GM23338 (cell line): ENCODE results near the gene RBBP4. TPM values are rescaled to one million over a fixed set of nuclear protein-coding genes. Genes with fewer than 3 reads are reported as not detected.

Experiments
- ATAC-seq: fragments of 200-7000 bp; cut with Tn5 transposase; 3 replicates; pipeline ENCODE4 v1.9.1; 2020
- DNase-seq: peaks from one replicate; pipeline ENCODE4 v3.0.0-alpha.2; 2015; ENCODE audit warnings: low spot score
- H2AFZ ChIP-seq: fragments of 200-600 bp; sonication (generic); 2 replicates; pipeline ENCODE4 v1.8.0; 2016; ENCODE audit warnings: antibody characterized with exemption, mild to moderate bottlenecking, moderate library complexity
- H3F3A ChIP-seq: fragments of 200-600 bp; sonication (generic); replicated peaks from 2 replicates; pipeline ENCODE4 v1.8.0; 2017; ENCODE audit warnings: antibody characterized with exemption, mixed run types, low read depth
- H3K27ac ChIP-seq: fragments of 200-600 bp; sonication (generic); 2 replicates; pipeline ENCODE4 v1.6.1; 2016; ENCODE audit warnings: low read depth
- H3K27me3 ChIP-seq: fragments of 200-600 bp; sonication (generic); 2 replicates; pipeline ENCODE4 v1.8.0; 2016; ENCODE audit warnings: mild to moderate bottlenecking, mixed run types, moderate library complexity; ENCODE audit not compliant: insufficient read depth
- H3K36me3 ChIP-seq: fragments of 200-600 bp; sonication (generic); 2 replicates; pipeline ENCODE4 v1.8.0; 2016; ENCODE audit warnings: mild to moderate bottlenecking; ENCODE audit not compliant: insufficient read depth
- H3K4me1 ChIP-seq: fragments of 200-600 bp; sonication (generic); 2 replicates; pipeline ENCODE4 v1.8.0; 2016; ENCODE audit warnings: mild to moderate bottlenecking, moderate library complexity; ENCODE audit not compliant: insufficient read depth
- H3K4me2 ChIP-seq: fragments of 200-600 bp; sonication (generic); 2 replicates; pipeline ENCODE4 v1.7.1; 2017; ENCODE audit warnings: mixed run types
- H3K4me3 ChIP-seq: fragments of 200-600 bp; sonication (generic); 2 replicates; pipeline ENCODE4 v1.6.1; 2016; ENCODE audit warnings: mixed run types
- H3K79me2 ChIP-seq: fragments of 200-600 bp; sonication (generic); replicated peaks from 2 replicates; pipeline ENCODE4 v1.8.0; 2017; ENCODE audit warnings: mild to moderate bottlenecking; ENCODE audit not compliant: insufficient read depth
- H3K9me2 ChIP-seq: fragments of 200-600 bp; sonication (generic); 2 replicates; pipeline ENCODE4 v1.8.0; 2017; ENCODE audit not compliant: insufficient read depth
- H4K20me1 ChIP-seq: fragments of 200-600 bp; sonication (generic); replicated peaks from 2 replicates; pipeline ENCODE4 v1.8.0; 2017; ENCODE audit warnings: mild to moderate bottlenecking; ENCODE audit not compliant: insufficient read depth
- H3K27ac Mint-ChIP-seq: 2 replicates; pipeline ENCODE4 v1.8.0; 2020; ENCODE audit warnings: inconsistent platforms, mild to moderate bottlenecking, moderate library complexity, mixed read lengths
- H3K27me3 Mint-ChIP-seq: 3 replicates; pipeline ENCODE4 v1.8.0; 2022; ENCODE audit warnings: low read depth, mild to moderate bottlenecking, moderate library complexity, mixed read lengths, inconsistent platforms; ENCODE audit not compliant: insufficient read depth, poor library complexity
- H3K36me3 Mint-ChIP-seq: 3 replicates; pipeline ENCODE4 v1.8.0; 2021; ENCODE audit warnings: low read depth, mild to moderate bottlenecking, inconsistent platforms, moderate library complexity, mixed read lengths
- H3K4me1 Mint-ChIP-seq: 3 replicates; pipeline ENCODE4 v1.8.0; 2020; ENCODE audit warnings: mild to moderate bottlenecking, inconsistent platforms, mixed read lengths
- H3K4me3 Mint-ChIP-seq: 3 replicates; pipeline ENCODE4 v1.8.0; 2021; ENCODE audit warnings: moderate library complexity, mild to moderate bottlenecking, inconsistent platforms, mixed read lengths
- H3K9me3 Mint-ChIP-seq: 3 replicates; pipeline ENCODE4 v1.8.0; 2020; ENCODE audit warnings: moderate library complexity, mild to moderate bottlenecking, inconsistent platforms, mixed read lengths
- CREB1 ChIP-seq: fragments of 250-450 bp; sonication (Bioruptor Pico); IDR thresholded peaks from 2 replicates; pipeline ENCODE4 v1.5.0; 2020; ENCODE audit warnings: low read depth, mild to moderate bottlenecking, moderate library complexity
- EZH2phosphoT487 ChIP-seq: fragments of 200-600 bp; sonication (generic); IDR thresholded peaks from one replicate; pipeline ENCODE4 v1.8.1; 2018; ENCODE audit warnings: antibody characterized with exemption; ENCODE audit not compliant: unreplicated experiment
- JUNB ChIP-seq: IDR thresholded peaks from one replicate; pipeline ENCODE4 v1.6.1; 2016; ENCODE audit warnings: antibody characterized with exemption; ENCODE audit not compliant: unreplicated experiment
- NANOG ChIP-seq: IDR thresholded peaks from 2 replicates; pipeline ENCODE4 v1.6.1; 2016; ENCODE audit warnings: antibody characterized with exemption, borderline replicate concordance
- POLR2AphosphoS5 ChIP-seq: IDR thresholded peaks from 2 replicates; pipeline ENCODE4 v1.6.1; 2016; ENCODE audit warnings: antibody characterized with exemption, low read depth
- STAT1 ChIP-seq: IDR thresholded peaks from one replicate; pipeline ENCODE4 v1.6.1; 2016; ENCODE audit warnings: antibody characterized with exemption; ENCODE audit not compliant: unreplicated experiment
- ZNF114 ChIP-seq: fragments of 250-450 bp; sonication (Bioruptor Pico); IDR thresholded peaks from 2 replicates; pipeline ENCODE4 v1.5.0; 2020; ENCODE audit warnings: mild to moderate bottlenecking, moderate library complexity
- ZNF331 ChIP-seq: fragments of 250-450 bp; sonication (Bioruptor Pico); IDR thresholded peaks from 2 replicates; pipeline ENCODE4 v1.5.0; 2020; ENCODE audit warnings: low read depth, mild to moderate bottlenecking, moderate library complexity
- ZNF462 ChIP-seq: fragments of 250-450 bp; sonication (Bioruptor Pico); IDR thresholded peaks from 2 replicates; pipeline ENCODE4 v1.5.0; 2020; ENCODE audit warnings: mild to moderate bottlenecking, moderate library complexity
- polyA plus RNA-seq: library from polyadenylated mRNA; unstranded; fragments of >200 nt; fragmentation: Nextera tagmentation; extraction: Ambion mirVana; gene quantifications from 2 replicates; pipeline ENCODE4 v1.2.1, GENCODE V29; 2016
- total RNA-seq: library from RNA; depleted of rRNA; stranded (reverse); fragments of >200 nt; shearing (Covaris generic); gene quantifications from 2 replicates; pipeline ENCODE4 v1.2.3, GENCODE V29; 2014
- TF ChIP-seq, protein P1 (sequence below): IDR thresholded peaks from one replicate; pipeline ENCODE4 v1.6.1; 2018; ENCODE audit warnings: antibody characterized with exemption; ENCODE audit not compliant: unreplicated experiment
- TF ChIP-seq, protein P2 (sequence below), 2 experiments: fragments of 200-600 bp in 1 of 2; sonication (generic) in 1 of 2; conservative IDR thresholded peaks; 2 replicates each; pipeline versions ENCODE4 v1.5.1 to v1.6.1; 2016 to 2017; ENCODE audit warnings: antibody characterized with exemption in 2 of 2, low read depth in 2 of 2, mild to moderate bottlenecking in 2 of 2, moderate library complexity in 1 of 2

Gene RBBP4
- total and polyA plus RNA-seq, 2 experiments from 2014 or later: 262 to 312 TPM

DNA sequence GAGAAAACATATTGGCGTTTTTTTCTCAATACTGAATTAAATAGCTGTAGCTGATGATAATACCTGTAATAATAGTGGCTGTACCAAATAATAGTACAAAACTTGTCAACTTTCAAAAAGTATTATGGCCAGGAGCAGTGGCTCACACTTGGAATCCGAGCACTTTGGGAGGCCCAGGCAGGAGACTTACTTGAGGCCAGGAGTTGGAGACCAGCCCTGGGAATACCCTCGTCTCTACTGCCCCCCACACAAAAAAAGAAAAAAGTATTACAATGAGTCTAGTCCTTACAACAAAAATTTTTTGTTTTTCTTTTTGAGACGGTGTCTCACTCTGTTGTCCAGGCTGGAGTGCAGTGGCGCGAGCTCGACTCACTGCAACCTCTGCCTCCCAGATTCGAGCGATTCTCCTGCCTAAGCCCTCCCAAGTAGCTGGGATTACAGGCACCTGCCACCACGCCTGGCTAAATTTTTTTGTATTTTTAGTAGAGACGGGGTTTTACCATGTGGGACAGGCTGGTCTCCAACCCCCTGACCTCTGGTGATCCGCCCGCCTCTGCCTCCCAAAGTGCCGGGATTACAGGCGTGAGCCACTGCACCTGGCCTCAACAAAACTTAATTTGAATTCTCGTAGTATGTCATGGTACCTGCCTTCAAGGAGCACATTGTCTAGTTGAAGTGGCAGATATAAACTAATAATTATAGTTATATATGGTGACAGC, 1.4 kb downstream of the RBBP4 start:
- DNase-seq (no peak), ATAC-seq (no peak)
- peaks cover 22% of the 10 kb centered on the region for H3K4me1 Mint-ChIP-seq
- TF ChIP-seq, protein P1, sequence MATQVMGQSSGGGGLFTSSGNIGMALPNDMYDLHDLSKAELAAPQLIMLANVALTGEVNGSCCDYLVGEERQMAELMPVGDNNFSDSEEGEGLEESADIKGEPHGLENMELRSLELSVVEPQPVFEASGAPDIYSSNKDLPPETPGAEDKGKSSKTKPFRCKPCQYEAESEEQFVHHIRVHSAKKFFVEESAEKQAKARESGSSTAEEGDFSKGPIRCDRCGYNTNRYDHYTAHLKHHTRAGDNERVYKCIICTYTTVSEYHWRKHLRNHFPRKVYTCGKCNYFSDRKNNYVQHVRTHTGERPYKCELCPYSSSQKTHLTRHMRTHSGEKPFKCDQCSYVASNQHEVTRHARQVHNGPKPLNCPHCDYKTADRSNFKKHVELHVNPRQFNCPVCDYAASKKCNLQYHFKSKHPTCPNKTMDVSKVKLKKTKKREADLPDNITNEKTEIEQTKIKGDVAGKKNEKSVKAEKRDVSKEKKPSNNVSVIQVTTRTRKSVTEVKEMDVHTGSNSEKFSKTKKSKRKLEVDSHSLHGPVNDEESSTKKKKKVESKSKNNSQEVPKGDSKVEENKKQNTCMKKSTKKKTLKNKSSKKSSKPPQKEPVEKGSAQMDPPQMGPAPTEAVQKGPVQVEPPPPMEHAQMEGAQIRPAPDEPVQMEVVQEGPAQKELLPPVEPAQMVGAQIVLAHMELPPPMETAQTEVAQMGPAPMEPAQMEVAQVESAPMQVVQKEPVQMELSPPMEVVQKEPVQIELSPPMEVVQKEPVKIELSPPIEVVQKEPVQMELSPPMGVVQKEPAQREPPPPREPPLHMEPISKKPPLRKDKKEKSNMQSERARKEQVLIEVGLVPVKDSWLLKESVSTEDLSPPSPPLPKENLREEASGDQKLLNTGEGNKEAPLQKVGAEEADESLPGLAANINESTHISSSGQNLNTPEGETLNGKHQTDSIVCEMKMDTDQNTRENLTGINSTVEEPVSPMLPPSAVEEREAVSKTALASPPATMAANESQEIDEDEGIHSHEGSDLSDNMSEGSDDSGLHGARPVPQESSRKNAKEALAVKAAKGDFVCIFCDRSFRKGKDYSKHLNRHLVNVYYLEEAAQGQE: no peak
- TF ChIP-seq JUNB: no peak
- no peak for TF ChIP-seq ZNF331 (CRISPR knock-in tag)
- no peak for TF ChIP-seq CREB1 (CRISPR knock-in tag)
- no peak for TF ChIP-seq ZNF462 (CRISPR knock-in tag)
- no peak for TF ChIP-seq ZNF114 (CRISPR knock-in tag)
- no peak for TF ChIP-seq NANOG
- no peak for TF ChIP-seq EZH2phosphoT487
- TF ChIP-seq POLR2AphosphoS5: no peak
- TF ChIP-seq STAT1: no peak
- TF ChIP-seq, protein P2, sequence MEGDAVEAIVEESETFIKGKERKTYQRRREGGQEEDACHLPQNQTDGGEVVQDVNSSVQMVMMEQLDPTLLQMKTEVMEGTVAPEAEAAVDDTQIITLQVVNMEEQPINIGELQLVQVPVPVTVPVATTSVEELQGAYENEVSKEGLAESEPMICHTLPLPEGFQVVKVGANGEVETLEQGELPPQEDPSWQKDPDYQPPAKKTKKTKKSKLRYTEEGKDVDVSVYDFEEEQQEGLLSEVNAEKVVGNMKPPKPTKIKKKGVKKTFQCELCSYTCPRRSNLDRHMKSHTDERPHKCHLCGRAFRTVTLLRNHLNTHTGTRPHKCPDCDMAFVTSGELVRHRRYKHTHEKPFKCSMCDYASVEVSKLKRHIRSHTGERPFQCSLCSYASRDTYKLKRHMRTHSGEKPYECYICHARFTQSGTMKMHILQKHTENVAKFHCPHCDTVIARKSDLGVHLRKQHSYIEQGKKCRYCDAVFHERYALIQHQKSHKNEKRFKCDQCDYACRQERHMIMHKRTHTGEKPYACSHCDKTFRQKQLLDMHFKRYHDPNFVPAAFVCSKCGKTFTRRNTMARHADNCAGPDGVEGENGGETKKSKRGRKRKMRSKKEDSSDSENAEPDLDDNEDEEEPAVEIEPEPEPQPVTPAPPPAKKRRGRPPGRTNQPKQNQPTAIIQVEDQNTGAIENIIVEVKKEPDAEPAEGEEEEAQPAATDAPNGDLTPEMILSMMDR (conservative IDR thresholded peaks at IDR 0.05; ENCODE audit: low read depth in 2 of 2): no peak
- Histone ChIP-seq H3K4me2 (peak overlapping the region; percentile 93), H3K4me1 (peaks cover 28% of the 10 kb centered on the region), H3K36me3 (peaks cover 47% of the 10 kb centered on the region), H2AFZ (no peak overlapping the region), H3F3A (peaks cover 41% of the 10 kb centered on the region), H3K9me2 (no peaks in the 10 kb centered on the region), H4K20me1 (peaks cover 39% of the 10 kb centered on the region), H3K79me2 (peaks cover 89% of the 10 kb centered on the region), H3K4me3 (peak overlapping the region; percentile 84), H3K27ac (0 out of 2 replicates have a peak overlapping the region, but pooled peaks have one; percentile 23), H3K27me3 (no peaks in the 10 kb centered on the region)
- H3K9me3 Mint-ChIP-seq: peaks cover 3% of the 10 kb centered on the region; the same call in 2 of the 3 replicates
- peaks cover 10% of the 10 kb centered on the region for H3K27me3 Mint-ChIP-seq
- peak overlapping the region; percentile 100 for H3K27ac Mint-ChIP-seq
- H3K36me3 Mint-ChIP-seq: peaks cover 80% of the 10 kb centered on the region
- H3K4me3 Mint-ChIP-seq: peak overlapping the region; percentile 97
